Measurements from ENCODE around the gene SBF2. TPM values are rescaled to one million over a fixed set of nuclear protein-coding genes. Genes with fewer than 3 reads are reported as not detected.

SBF2 gene
- total RNA-seq, 2 experiments from 2014 or later: 14.2 to 15.2 TPM

DNA sequence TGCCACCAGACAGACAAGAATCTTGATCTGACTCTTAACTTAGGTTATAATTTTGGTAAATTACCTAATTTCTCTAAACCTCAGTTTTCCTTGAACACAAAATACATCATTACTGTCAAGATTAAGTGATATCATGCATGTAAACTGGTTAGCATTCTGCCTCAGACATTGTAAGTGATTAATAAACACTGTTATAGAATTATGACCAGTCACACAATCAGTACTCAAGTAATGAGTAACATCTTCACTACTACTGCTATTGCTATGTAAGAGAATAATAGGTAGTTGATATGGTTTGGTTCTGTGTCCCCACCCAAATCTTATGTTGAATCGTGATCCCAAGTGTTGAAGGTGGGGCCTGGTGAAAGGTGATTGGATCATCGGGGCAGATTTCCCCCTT is 218.9 kb downstream of the SBF2 start:
- no peak for ATAC-seq (ENCODE audit: poor library complexity)

DNA sequence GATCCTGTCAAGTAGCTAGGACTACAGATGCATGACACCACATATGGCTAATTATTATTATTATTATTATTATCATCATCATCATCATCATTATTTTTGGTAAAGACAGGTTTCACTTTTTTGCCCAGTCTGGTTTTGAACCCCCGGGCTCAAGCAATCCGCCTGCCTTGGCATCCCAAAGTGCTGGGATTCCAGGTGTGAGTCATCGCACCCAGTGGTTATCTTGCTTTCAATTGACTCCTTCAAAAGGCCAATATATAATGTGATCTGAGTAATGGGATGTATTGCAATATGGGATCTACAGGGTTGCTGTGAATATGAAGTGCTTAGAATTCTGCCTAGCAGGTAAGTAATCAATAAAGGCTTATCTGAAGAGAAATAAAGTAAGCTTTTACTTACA is 221.2 kb downstream of the SBF2 start:
- Histone ChIP-seq H3K9me3 (ENCODE audit: control insufficient read depth in 1 of 2, insufficient read depth in 1 of 2, low read length in 2 of 2) (peaks cover 0 to 13% of the 10 kb centered on the region in 2 experiments), H3K27me3 (ENCODE audit: control insufficient read depth in 1 of 2, insufficient read depth in 2 of 2, low read length in 2 of 2) (no peaks in the 10 kb centered on the region), H3K4me1 (ENCODE audit: insufficient read depth, low read length) (no peaks in the 10 kb centered on the region), H3K4me3 (ENCODE audit: low read length) (no peak overlapping the region), H3K36me3 (ENCODE audit: insufficient read depth, low read length) (no peaks in the 10 kb centered on the region), H3K27ac (ENCODE audit: low read depth in 1 of 2, low read length in 2 of 2) (no peak overlapping the region)
- H3K4me1 Mint-ChIP-seq (ENCODE audit: low read depth): no peaks in the 10 kb centered on the region
- H3K4me3 Mint-ChIP-seq: no peak overlapping the region
- H3K27me3 Mint-ChIP-seq: no peaks in the 10 kb centered on the region
- ATAC-seq (ENCODE audit: poor library complexity) (no peak), DNase-seq (no peak)
- CTCF ChIA-PET: no interaction called here
- no peak for TF ChIP-seq CTCF (IDR thresholded peaks at IDR 0.05)
- POLR2A ChIA-PET: no interaction called here
- no peak overlapping the region for H3K27ac Mint-ChIP-seq
- no peaks in the 10 kb centered on the region for H3K9me3 Mint-ChIP-seq
- H3K36me3 Mint-ChIP-seq (ENCODE audit: low read depth): peaks cover 17% of the 10 kb centered on the region
- intact Hi-C loops (cut with DNase I, micrococcal nuclease): no loop called here

More for the DNA sequence above, 218.9 kb downstream of the SBF2 start:
- no peaks in the 10 kb centered on the region for H3K36me3 ChIP-seq (ENCODE audit: insufficient read depth, low read length)
- peaks cover 5% of the 10 kb centered on the region for H3K9me3 Mint-ChIP-seq
- no peak overlapping the region for H3K27ac ChIP-seq (ENCODE audit: low read depth in 1 of 2, low read length in 2 of 2)
- H3K4me3 ChIP-seq (ENCODE audit: low read length): no peak overlapping the region
- POLR2A ChIA-PET: no interaction called here
- no peaks in the 10 kb centered on the region for H3K4me1 Mint-ChIP-seq (ENCODE audit: low read depth)
- no peaks in the 10 kb centered on the region for H3K4me1 ChIP-seq (ENCODE audit: insufficient read depth, low read length)
- intact Hi-C loops (cut with DNase I, micrococcal nuclease): no loop called here
- peaks cover 36% of the 10 kb centered on the region for H3K36me3 Mint-ChIP-seq (ENCODE audit: low read depth)
- CTCF ChIA-PET: no interaction called here
- no peak overlapping the region for H3K4me3 Mint-ChIP-seq
- H3K27me3 Mint-ChIP-seq: no peaks in the 10 kb centered on the region
- TF ChIP-seq CTCF (IDR thresholded peaks at IDR 0.05): no peak
- no peak overlapping the region for H3K27ac Mint-ChIP-seq
- DNase-seq: no peak
- no peaks in the 10 kb centered on the region for H3K27me3 ChIP-seq (ENCODE audit: control insufficient read depth in 1 of 2, insufficient read depth in 2 of 2, low read length in 2 of 2)
- H3K9me3 ChIP-seq (ENCODE audit: control insufficient read depth in 1 of 2, insufficient read depth in 1 of 2, low read length in 2 of 2): peaks cover 11 to 17% of the 10 kb centered on the region in 2 experiments

GRCh38 chr11:10072142-10072541 is 221.9 kb downstream of the SBF2 start:
- Mint-ChIP-seq H3K36me3 (ENCODE audit: low read depth) (peaks cover 13% of the 10 kb centered on the region), H3K9me3 (no peaks in the 10 kb centered on the region), H3K27ac (no peak overlapping the region), H3K4me1 (ENCODE audit: low read depth) (no peaks in the 10 kb centered on the region), H3K27me3 (no peaks in the 10 kb centered on the region), H3K4me3 (no peak overlapping the region)
- H3K9me3 ChIP-seq (ENCODE audit: control insufficient read depth in 1 of 2, insufficient read depth in 1 of 2, low read length in 2 of 2): peaks cover 0 to 13% of the 10 kb centered on the region in 2 experiments
- ChIA-PET CTCF (no interaction called here), POLR2A (no interaction called here)
- ATAC-seq (ENCODE audit: poor library complexity) (no peak), DNase-seq (no peak)
- TF ChIP-seq CTCF (IDR thresholded peaks at IDR 0.05): no peak
- H3K27me3 ChIP-seq (ENCODE audit: control insufficient read depth in 1 of 2, insufficient read depth in 2 of 2, low read length in 2 of 2): no peaks in the 10 kb centered on the region
- H3K4me1 ChIP-seq (ENCODE audit: insufficient read depth, low read length): no peaks in the 10 kb centered on the region
- H3K4me3 ChIP-seq (ENCODE audit: low read length): no peak overlapping the region
- H3K27ac ChIP-seq (ENCODE audit: low read depth in 1 of 2, low read length in 2 of 2): no peak overlapping the region
- intact Hi-C loops (cut with DNase I, micrococcal nuclease): no loop called here
- H3K36me3 ChIP-seq (ENCODE audit: insufficient read depth, low read length): no peaks in the 10 kb centered on the region
